ENCODE data around the gene SEMA5A. TPM values are rescaled to one million over a fixed set of nuclear protein-coding genes. Genes with fewer than 3 reads are reported as not detected.

The SEMA5A gene
- total RNA-seq, 1 donor from 2014 or later = 9.3 TPM

DNA sequence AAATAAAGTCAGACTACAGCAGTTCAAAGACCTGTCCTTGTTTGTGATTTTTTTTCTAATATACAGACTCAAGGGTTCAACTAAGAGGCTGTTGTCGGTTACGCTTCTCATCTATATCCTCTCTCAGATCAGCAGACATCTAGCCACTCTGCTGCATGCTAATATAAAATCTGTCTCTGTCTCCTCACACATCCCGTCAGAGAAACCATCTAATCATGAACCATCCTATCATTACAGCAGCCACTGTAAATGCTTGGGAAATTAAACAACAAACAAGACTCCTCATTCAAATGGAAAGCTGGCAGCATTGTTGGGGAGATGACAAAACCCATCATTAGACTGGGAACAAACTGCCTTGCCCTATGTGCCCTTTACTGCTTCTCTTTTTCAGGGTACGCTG, 94.8 kb downstream of the SEMA5A start:
- H3K36me3 ChIP-seq = no peaks in the 10 kb centered on the region
- H3K4me3 ChIP-seq = no peak overlapping the region
- intact Hi-C loops (cut with DNase I) = no loop called here
- H3K9me3 ChIP-seq = no peaks in the 10 kb centered on the region
- TF ChIP-seq, protein P1, sequence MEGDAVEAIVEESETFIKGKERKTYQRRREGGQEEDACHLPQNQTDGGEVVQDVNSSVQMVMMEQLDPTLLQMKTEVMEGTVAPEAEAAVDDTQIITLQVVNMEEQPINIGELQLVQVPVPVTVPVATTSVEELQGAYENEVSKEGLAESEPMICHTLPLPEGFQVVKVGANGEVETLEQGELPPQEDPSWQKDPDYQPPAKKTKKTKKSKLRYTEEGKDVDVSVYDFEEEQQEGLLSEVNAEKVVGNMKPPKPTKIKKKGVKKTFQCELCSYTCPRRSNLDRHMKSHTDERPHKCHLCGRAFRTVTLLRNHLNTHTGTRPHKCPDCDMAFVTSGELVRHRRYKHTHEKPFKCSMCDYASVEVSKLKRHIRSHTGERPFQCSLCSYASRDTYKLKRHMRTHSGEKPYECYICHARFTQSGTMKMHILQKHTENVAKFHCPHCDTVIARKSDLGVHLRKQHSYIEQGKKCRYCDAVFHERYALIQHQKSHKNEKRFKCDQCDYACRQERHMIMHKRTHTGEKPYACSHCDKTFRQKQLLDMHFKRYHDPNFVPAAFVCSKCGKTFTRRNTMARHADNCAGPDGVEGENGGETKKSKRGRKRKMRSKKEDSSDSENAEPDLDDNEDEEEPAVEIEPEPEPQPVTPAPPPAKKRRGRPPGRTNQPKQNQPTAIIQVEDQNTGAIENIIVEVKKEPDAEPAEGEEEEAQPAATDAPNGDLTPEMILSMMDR (IDR thresholded peaks at IDR 0.05) = no peak
- TF ChIP-seq POLR2AphosphoS5 (IDR thresholded peaks at IDR 0.05; ENCODE audit: insufficient read depth in 1 of 2, low read depth in 1 of 2) (no peak), POLR2A (IDR thresholded peaks at IDR 0.05) (no peak)
- no peak overlapping the region for H3K27ac ChIP-seq
- H3K27me3 ChIP-seq = no peaks in the 10 kb centered on the region
- H3K4me1 ChIP-seq = peaks cover 13% of the 10 kb centered on the region
- DNase-seq (ENCODE audit: extremely low spot score in 2 of 2) = no peak

DNA sequence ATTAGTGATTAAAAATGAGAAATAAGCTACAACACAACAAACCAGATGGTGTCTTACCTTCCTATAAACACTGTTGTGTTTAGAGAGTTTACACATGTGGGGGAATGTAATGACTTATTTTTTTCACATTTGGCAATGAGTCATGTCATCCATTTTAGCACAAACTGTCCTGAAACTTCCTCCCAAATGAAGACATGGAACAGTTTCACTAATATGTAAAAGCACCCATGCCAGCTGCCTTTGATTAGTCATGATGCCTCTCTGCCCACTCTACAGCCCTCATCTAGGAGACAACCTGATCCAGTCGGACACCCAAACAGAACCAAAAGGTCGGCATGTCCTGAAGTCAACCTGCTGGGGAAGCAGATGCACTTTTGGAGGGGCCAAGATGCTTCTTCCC, 98.2 kb downstream of the SEMA5A start:
- Histone ChIP-seq H3K4me3 (no peak overlapping the region), H3K9me3 (no peaks in the 10 kb centered on the region), H3K36me3 (no peaks in the 10 kb centered on the region), H3K27me3 (no peaks in the 10 kb centered on the region), H3K27ac (no peak overlapping the region), H3K4me1 (no peaks in the 10 kb centered on the region)
- TF ChIP-seq POLR2AphosphoS5 (IDR thresholded peaks at IDR 0.05; ENCODE audit: insufficient read depth in 1 of 2, low read depth in 1 of 2) (no peak), POLR2A (IDR thresholded peaks at IDR 0.05) (no peak)
- TF ChIP-seq, protein P1 (IDR thresholded peaks at IDR 0.05) = no peak
- no peak for DNase-seq (ENCODE audit: extremely low spot score in 2 of 2)
- intact Hi-C loops (cut with DNase I) = no loop called here

DNA sequence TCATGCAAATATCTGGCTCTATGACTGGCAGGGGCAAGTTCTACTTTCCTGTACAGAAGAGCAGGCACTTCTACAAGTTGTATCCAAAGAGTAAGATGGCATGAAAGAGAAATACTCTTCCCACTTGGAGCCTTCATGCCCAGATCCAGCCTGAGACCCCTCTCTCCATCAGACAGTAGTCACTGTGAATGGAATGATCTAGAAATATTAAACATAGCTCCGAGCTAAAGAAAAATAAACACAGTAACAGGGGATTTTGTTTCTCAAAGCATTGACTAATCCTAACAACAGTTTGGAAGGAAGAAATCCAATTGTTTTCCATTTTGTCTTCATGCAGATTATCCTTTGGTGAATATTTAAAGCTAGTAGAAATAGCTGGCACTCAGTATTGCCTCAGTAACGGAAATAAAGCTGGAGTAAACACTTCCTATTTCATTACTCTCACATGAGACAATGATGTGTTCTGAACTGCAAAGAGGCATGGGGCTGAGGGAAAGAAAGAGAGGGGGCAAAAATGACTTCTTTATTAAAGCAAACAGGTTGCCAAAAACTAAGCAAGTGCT, 100.0 kb downstream of the SEMA5A start:
- H3K27ac ChIP-seq = no peak overlapping the region

DNA sequence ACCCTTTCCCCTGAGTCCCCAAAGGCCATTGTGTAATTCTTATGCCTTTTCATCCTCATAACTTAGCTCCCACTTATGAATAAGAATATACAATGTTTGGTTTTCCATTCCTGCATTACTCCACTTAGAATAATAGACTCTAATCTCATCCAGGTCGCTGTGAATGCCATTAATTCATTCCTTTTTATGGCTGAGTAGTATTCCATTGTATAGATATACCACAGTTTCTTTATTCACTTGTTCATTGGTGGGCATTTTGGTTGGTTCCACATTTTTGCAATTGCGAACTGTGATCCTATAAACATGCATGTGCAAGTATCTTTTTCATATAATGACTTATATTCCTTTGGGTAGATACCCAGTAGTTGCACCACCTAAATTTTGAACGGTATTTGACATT, 101.5 kb downstream of the SEMA5A start:
- TF ChIP-seq POLR2A (IDR thresholded peaks at IDR 0.05) (no peak), POLR2AphosphoS5 (IDR thresholded peaks at IDR 0.05; ENCODE audit: insufficient read depth in 1 of 2, low read depth in 1 of 2) (no peak)
- TF ChIP-seq, protein P1 (IDR thresholded peaks at IDR 0.05) = no peak
- no peak overlapping the region for H3K27ac ChIP-seq
- peaks cover 9% of the 10 kb centered on the region for H3K4me1 ChIP-seq
- H3K27me3 ChIP-seq = no peaks in the 10 kb centered on the region
- H3K9me3 ChIP-seq = no peaks in the 10 kb centered on the region
- H3K4me3 ChIP-seq = no peak overlapping the region
- no peaks in the 10 kb centered on the region for H3K36me3 ChIP-seq
- no peak for DNase-seq (ENCODE audit: extremely low spot score in 2 of 2)
- intact Hi-C loops (cut with DNase I) = no loop called here

More for the DNA sequence above, 100.0 kb downstream of the SEMA5A start:
- H3K4me1 ChIP-seq = no peaks in the 10 kb centered on the region
- intact Hi-C loops (cut with DNase I) = no loop called here
- TF ChIP-seq POLR2A (IDR thresholded peaks at IDR 0.05) = no peak
- no peak for TF ChIP-seq POLR2AphosphoS5 (IDR thresholded peaks at IDR 0.05; ENCODE audit: insufficient read depth in 1 of 2, low read depth in 1 of 2)
- TF ChIP-seq, protein P1 (IDR thresholded peaks at IDR 0.05) = no peak
- DNase-seq (ENCODE audit: extremely low spot score in 2 of 2) = no peak
- no peaks in the 10 kb centered on the region for H3K36me3 ChIP-seq
- no peaks in the 10 kb centered on the region for H3K27me3 ChIP-seq
- no peaks in the 10 kb centered on the region for H3K9me3 ChIP-seq
- H3K4me3 ChIP-seq = no peak overlapping the region

DNA sequence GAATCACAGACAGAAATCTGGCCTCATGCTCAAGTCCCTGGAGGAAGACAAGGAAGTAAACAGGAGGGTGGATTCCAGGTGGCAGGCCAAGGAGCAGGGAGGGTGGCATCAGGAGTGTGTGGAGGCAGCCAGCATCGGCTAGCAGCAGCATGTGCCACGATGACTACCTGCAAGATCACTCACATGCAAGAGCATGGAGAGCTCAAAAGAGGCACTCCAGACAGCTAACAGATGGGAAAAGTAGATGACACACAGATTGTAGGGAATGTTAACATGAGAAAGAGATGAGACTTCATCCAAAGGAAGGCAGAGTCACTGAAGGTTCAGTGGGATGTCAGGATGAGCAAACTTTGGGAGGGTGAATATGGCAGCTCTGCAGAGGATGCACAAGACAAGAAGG, 104.3 kb downstream of the SEMA5A start:
- Histone ChIP-seq H3K9me3 (no peaks in the 10 kb centered on the region), H3K27me3 (no peaks in the 10 kb centered on the region), H3K4me1 (peaks cover 16% of the 10 kb centered on the region), H3K4me3 (no peak overlapping the region), H3K27ac (no peak overlapping the region), H3K36me3 (no peaks in the 10 kb centered on the region)
- intact Hi-C loops (cut with DNase I) = no loop called here
- no peak for DNase-seq (ENCODE audit: extremely low spot score in 2 of 2)
- TF ChIP-seq, protein P1 (IDR thresholded peaks at IDR 0.05) = no peak
- TF ChIP-seq POLR2AphosphoS5 (IDR thresholded peaks at IDR 0.05; ENCODE audit: insufficient read depth in 1 of 2, low read depth in 1 of 2) (no peak), POLR2A (IDR thresholded peaks at IDR 0.05) (no peak)
